HCT116 (cell line): ENCODE results near the gene GPR157. TPM values are rescaled to one million over a fixed set of nuclear protein-coding genes. Genes with fewer than 3 reads are reported as not detected.
"Not testable (repeated sequence)": the region's sequence is repeated elsewhere in the genome, so short reads cannot be mapped to it uniquely, and the experiment has no call there.

Experiments used
- ATAC-seq: fragments of 200-7000 bp; cut with Tn5 transposase; 2 replicates; pipeline ENCODE4 v1.9.1; 2020; ENCODE audit warnings: mild to moderate bottlenecking, moderate library complexity
- BruUV-seq: library from RNA; stranded (reverse); fragments of 400-500 nt; replicated peaks from 2 replicates; lab custom pipeline; 2021; lab: Mats Ljungman, UMichigan
- CTCF ChIA-PET: fragments of 300-600 bp; sonication (Branson Sonifier 250); formaldehyde crosslinking; loops from one replicate; lab custom pipeline; 2021; ENCODE audit warnings: antibody characterized with exemption; lab: Charles Lee
- POLR2A ChIA-PET: fragments of 300-600, 350-600 bp; sonication (Branson Sonifier 250); formaldehyde crosslinking; loops from one replicate; lab custom pipeline; 2021; ENCODE audit warnings: antibody characterized with exemption; lab: Charles Lee
- RAD21 ChIA-PET, 2 experiments: fragments of 300-600 bp; sonication (Branson Sonifier 250); formaldehyde crosslinking; loops; one replicate each; lab custom pipeline; 2023; ENCODE audit warnings: low total read pairs in 2 of 2; ENCODE audit not compliant: uncharacterized antibody in 2 of 2, unreplicated experiment in 2 of 2, low non-redundant PET in 1 of 2; lab: Charles Lee
- DNase-seq: peaks from one replicate; pipeline ENCODE4 v3.0.0-alpha.2; 2010; ENCODE audit warnings: low read depth, low spot score
- H2AFZ ChIP-seq: fragments of 200-600 bp; shearing (Covaris generic), sonication (generic); 2 replicates; pipeline ENCODE4 v1.6.1; 2017; ENCODE audit warnings: low read depth, mixed run types, mixed read lengths, antibody characterized with exemption, low read length; ENCODE audit not compliant: poor library complexity, severe bottlenecking
- H3K27ac ChIP-seq: 2 replicates; pipeline ENCODE4 v1.5.1; 2012; ENCODE audit warnings: low read depth, low read length
- H3K27me3 ChIP-seq: fragments of 200-600 bp; sonication (generic); 2 replicates; pipeline ENCODE4 v1.6.1; 2016; ENCODE audit warnings: mixed run types, low read length, mixed read lengths; ENCODE audit not compliant: insufficient read depth
- H3K36me3 ChIP-seq, 2 experiments: fragments of 200-500 bp in 1 of 2; fragments of 200-600 bp in 1 of 2; sonication (Bioruptor generic) in 1 of 2; sonication (generic) in 1 of 2; 2 replicates each; pipeline versions ENCODE4 v1.5.1 to v1.6.1; 2014 to 2016; ENCODE audit warnings: low read length in 2 of 2, inconsistent platforms in 1 of 2, mixed read lengths in 1 of 2, mixed run types in 1 of 2; ENCODE audit not compliant: insufficient read depth in 2 of 2, control insufficient read depth in 1 of 2
- H3K4me1 ChIP-seq, 2 experiments: fragments of 200-600 bp in 1 of 2; sonication (generic) in 1 of 2; 2 replicates each; pipeline versions ENCODE4 v1.5.1 to v1.6.1; 2012 to 2017; ENCODE audit warnings: low read length in 2 of 2, inconsistent platforms in 1 of 2, mild to moderate bottlenecking in 1 of 2, mixed read lengths in 1 of 2, mixed run types in 1 of 2, moderate library complexity in 1 of 2; ENCODE audit not compliant: insufficient read depth in 2 of 2, control insufficient read depth in 1 of 2
- H3K4me2 ChIP-seq: fragments of 200-600 bp; sonication (generic); 2 replicates; pipeline ENCODE4 v1.6.1; 2017; ENCODE audit warnings: mixed run types, low read length, mixed read lengths
- H3K4me3 ChIP-seq, 2 experiments: fragments of 200-600 bp in 1 of 2; sonication (generic) in 1 of 2; replicated peaks in 1 of 2; 2 replicates each; pipeline ENCODE4 v1.5.1; 2011 to 2016; ENCODE audit warnings: low read length in 2 of 2, control low read depth in 1 of 2, low read depth in 1 of 2, mild to moderate bottlenecking in 1 of 2, mixed read lengths in 1 of 2, mixed run types in 1 of 2
- H3K79me2 ChIP-seq: fragments of 200-600 bp; sonication (generic); 2 replicates; pipeline ENCODE4 v1.6.1; 2017; ENCODE audit warnings: mild to moderate bottlenecking, mixed run types, low read length, moderate library complexity, mixed read lengths; ENCODE audit not compliant: insufficient read depth
- H3K9ac ChIP-seq: fragments of 200-600 bp; sonication (generic); 2 replicates; pipeline ENCODE4 v1.6.1; 2016; ENCODE audit warnings: low read length, mixed read lengths
- H3K9me2 ChIP-seq: fragments of 200-600 bp; sonication (generic), shearing (Covaris generic); 2 replicates; pipeline ENCODE4 v1.6.1; 2017; ENCODE audit warnings: mixed run types, mild to moderate bottlenecking, moderate library complexity; ENCODE audit not compliant: insufficient read depth
- H3K9me3 ChIP-seq, 2 experiments: fragments of 200-500 bp in 1 of 2; fragments of 200-600 bp in 1 of 2; sonication (Bioruptor generic) in 1 of 2; sonication (generic) in 1 of 2; 2 replicates each; pipeline ENCODE4 v1.6.1; 2014 to 2017; ENCODE audit warnings: low read length in 2 of 2, mixed read lengths in 2 of 2, inconsistent platforms in 1 of 2, low read depth in 1 of 2, mild to moderate bottlenecking in 1 of 2, mixed run types in 1 of 2, moderate library complexity in 1 of 2; ENCODE audit not compliant: control insufficient read depth in 1 of 2, insufficient read depth in 1 of 2
- H4K20me1 ChIP-seq: fragments of 200-600 bp; sonication (generic), shearing (Covaris generic); 2 replicates; pipeline ENCODE4 v1.6.1; 2017; ENCODE audit warnings: mixed run types, mild to moderate bottlenecking, moderate library complexity; ENCODE audit not compliant: insufficient read depth
- CBX3 ChIP-seq: IDR thresholded peaks from 2 replicates; pipeline ENCODE4 v1.6.1; 2012; ENCODE audit warnings: low read depth
- EGR1 ChIP-seq: IDR thresholded peaks from 2 replicates; pipeline ENCODE4 v1.6.1; 2012; ENCODE audit warnings: low read depth
- ELF1 ChIP-seq: IDR thresholded peaks from 2 replicates; pipeline ENCODE4 v1.6.1; 2012; ENCODE audit warnings: low read depth, borderline replicate concordance
- JUND ChIP-seq: IDR thresholded peaks from 2 replicates; pipeline ENCODE4 v1.6.1; 2012
- POLR2A ChIP-seq: IDR thresholded peaks from 2 replicates; pipeline ENCODE4 v1.7.0; 2011; ENCODE audit warnings: borderline replicate concordance; ENCODE audit not compliant: insufficient read depth, insufficient read length; ENCODE audit errors: extremely low read depth
- RAD21 ChIP-seq: IDR thresholded peaks from 2 replicates; pipeline ENCODE4 v1.6.1; 2012; ENCODE audit warnings: low read depth, mild to moderate bottlenecking
- SP1 ChIP-seq: IDR thresholded peaks from 2 replicates; pipeline ENCODE4 v1.6.1; 2012; ENCODE audit warnings: low read depth
- SRF ChIP-seq: IDR thresholded peaks from 2 replicates; pipeline ENCODE4 v1.6.1; 2012; ENCODE audit warnings: low read depth
- TCF7L2 ChIP-seq: IDR thresholded peaks from 2 replicates; pipeline ENCODE4 v1.7.0; 2011; ENCODE audit warnings: borderline replicate concordance, inconsistent platforms; ENCODE audit not compliant: insufficient read depth, insufficient read length; ENCODE audit errors: extremely low read depth
- YY1 ChIP-seq: IDR thresholded peaks from 2 replicates; pipeline ENCODE4 v1.6.1; 2011; ENCODE audit warnings: low read length, low read depth, moderate library complexity, mild to moderate bottlenecking; ENCODE audit not compliant: insufficient replicate concordance; ENCODE audit errors: extremely low read depth
- ZBTB33 ChIP-seq: IDR thresholded peaks from 2 replicates; pipeline ENCODE4 v1.6.1; 2011; ENCODE audit warnings: mild to moderate bottlenecking, low read length, moderate library complexity; ENCODE audit not compliant: insufficient replicate concordance; ENCODE audit errors: extremely low read depth
- intact Hi-C: fragments of 100-400 bp; cut with micrococcal nuclease; formaldehyde crosslinking; loops from 2 replicates; pipeline ENCODE4 v1.10.0; 2022
- total RNA-seq: library from RNA; stranded (reverse); gene quantifications from one replicate; pipeline ENCODE4 v1.2.1, GENCODE V29; 2021; ENCODE audit not compliant: unreplicated experiment
- TF ChIP-seq, protein P1 (sequence below): IDR thresholded peaks from 2 replicates; pipeline ENCODE4 v1.6.1; 2012; ENCODE audit warnings: low read depth

The GPR157 gene
- total RNA-seq, 1 experiment from 2014 or later, result 7.7 TPM

- DNase-seq (no peak), ATAC-seq (no peak)
- intact Hi-C loops, result no loop called here
- no peak overlapping the region for H3K4me3 ChIP-seq
- CTCF ChIA-PET, result interaction anchor here (0.7 kb wide), 1 partner anchor 20 kb away, joined by 3 read pairs; no protein-coding TSS in a partner anchor
- H3K9me3 ChIP-seq, result no peaks in the 10 kb centered on the region
- H2AFZ ChIP-seq, result no peak overlapping the region
- no TSS peak for BruUV-seq
- 0 out of 2 replicates have a peak overlapping the region, but pooled peaks have one; percentile 11 for H3K4me2 ChIP-seq
- H3K9me2 ChIP-seq, result no peaks in the 10 kb centered on the region
- no peaks in the 10 kb centered on the region for H4K20me1 ChIP-seq
- H3K4me1 ChIP-seq, result peaks cover 12 to 33% of the 10 kb centered on the region in 2 experiments
- H3K79me2 ChIP-seq, result peaks cover 11% of the 10 kb centered on the region; the same call in 1 of the 2 replicates
- no peak overlapping the region for H3K27ac ChIP-seq
- RAD21 ChIA-PET, result no interaction called here
- POLR2A ChIA-PET, result interaction anchor here (0.6 kb wide), 1 partner anchor 49 kb away, joined by 3 read pairs; no protein-coding TSS in a partner anchor
- H3K27me3 ChIP-seq, result no peaks in the 10 kb centered on the region
- no peak for TF ChIP-seq ELF1
- TF ChIP-seq JUND, result no peak
- no peak for TF ChIP-seq SP1
- TF ChIP-seq ZBTB33, result no peak
- no peak for TF ChIP-seq CBX3
- no peak for TF ChIP-seq SRF
- no peak for TF ChIP-seq EGR1
- no peak for TF ChIP-seq POLR2A
- no peak for TF ChIP-seq YY1
- TF ChIP-seq, protein P1, sequence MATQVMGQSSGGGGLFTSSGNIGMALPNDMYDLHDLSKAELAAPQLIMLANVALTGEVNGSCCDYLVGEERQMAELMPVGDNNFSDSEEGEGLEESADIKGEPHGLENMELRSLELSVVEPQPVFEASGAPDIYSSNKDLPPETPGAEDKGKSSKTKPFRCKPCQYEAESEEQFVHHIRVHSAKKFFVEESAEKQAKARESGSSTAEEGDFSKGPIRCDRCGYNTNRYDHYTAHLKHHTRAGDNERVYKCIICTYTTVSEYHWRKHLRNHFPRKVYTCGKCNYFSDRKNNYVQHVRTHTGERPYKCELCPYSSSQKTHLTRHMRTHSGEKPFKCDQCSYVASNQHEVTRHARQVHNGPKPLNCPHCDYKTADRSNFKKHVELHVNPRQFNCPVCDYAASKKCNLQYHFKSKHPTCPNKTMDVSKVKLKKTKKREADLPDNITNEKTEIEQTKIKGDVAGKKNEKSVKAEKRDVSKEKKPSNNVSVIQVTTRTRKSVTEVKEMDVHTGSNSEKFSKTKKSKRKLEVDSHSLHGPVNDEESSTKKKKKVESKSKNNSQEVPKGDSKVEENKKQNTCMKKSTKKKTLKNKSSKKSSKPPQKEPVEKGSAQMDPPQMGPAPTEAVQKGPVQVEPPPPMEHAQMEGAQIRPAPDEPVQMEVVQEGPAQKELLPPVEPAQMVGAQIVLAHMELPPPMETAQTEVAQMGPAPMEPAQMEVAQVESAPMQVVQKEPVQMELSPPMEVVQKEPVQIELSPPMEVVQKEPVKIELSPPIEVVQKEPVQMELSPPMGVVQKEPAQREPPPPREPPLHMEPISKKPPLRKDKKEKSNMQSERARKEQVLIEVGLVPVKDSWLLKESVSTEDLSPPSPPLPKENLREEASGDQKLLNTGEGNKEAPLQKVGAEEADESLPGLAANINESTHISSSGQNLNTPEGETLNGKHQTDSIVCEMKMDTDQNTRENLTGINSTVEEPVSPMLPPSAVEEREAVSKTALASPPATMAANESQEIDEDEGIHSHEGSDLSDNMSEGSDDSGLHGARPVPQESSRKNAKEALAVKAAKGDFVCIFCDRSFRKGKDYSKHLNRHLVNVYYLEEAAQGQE, result no peak
- no peak for TF ChIP-seq TCF7L2
- no peak for TF ChIP-seq RAD21
- no peak overlapping the region for H3K9ac ChIP-seq
- no peaks in the 10 kb centered on the region for H3K36me3 ChIP-seq
Observed at GRCh38 chr1:9126511-9126910, 2.4 kb downstream of the GPR157 start.

- H3K79me2 ChIP-seq, result peaks cover 11% of the 10 kb centered on the region; the same call in 1 of the 2 replicates
- BruUV-seq, H4K20me1 ChIP-seq, RAD21 ChIA-PET, ATAC-seq, H2AFZ ChIP-seq, H3K4me2 ChIP-seq, H3K9me2 ChIP-seq, H3K4me3 ChIP-seq, H3K27ac ChIP-seq, H3K9ac ChIP-seq, intact Hi-C loops, DNase-seq, POLR2A ChIA-PET, CTCF ChIA-PET, H3K36me3 ChIP-seq, H3K9me3 ChIP-seq, H3K27me3 ChIP-seq: not testable (repeated sequence)
- H3K4me1 ChIP-seq, result peaks cover 12 to 33% of the 10 kb centered on the region in 2 experiments
Observed at GRCh38 chr1:9125847-9126246, 3.1 kb downstream of the GPR157 start.
